Measurements from ENCODE around the gene ME2.
"Not testable (repeated sequence)": the region's sequence is repeated elsewhere in the genome, so short reads cannot be mapped to it uniquely, and the experiment has no call there.

Gene ME2

GRCh38 chr18:50967714-50968661, 89.1 kb downstream of the ME2 start, which contains the start of gene ELAC1:
TSS of gene ELAC1 (plus strand) at chr18:50968040. CDS start at chr18:50974405, 6,365 bp downstream.
- in situ Hi-C loops (cut with MboI; ENCODE audit: low sequenced_read_pairs): no loop called here

DNA sequence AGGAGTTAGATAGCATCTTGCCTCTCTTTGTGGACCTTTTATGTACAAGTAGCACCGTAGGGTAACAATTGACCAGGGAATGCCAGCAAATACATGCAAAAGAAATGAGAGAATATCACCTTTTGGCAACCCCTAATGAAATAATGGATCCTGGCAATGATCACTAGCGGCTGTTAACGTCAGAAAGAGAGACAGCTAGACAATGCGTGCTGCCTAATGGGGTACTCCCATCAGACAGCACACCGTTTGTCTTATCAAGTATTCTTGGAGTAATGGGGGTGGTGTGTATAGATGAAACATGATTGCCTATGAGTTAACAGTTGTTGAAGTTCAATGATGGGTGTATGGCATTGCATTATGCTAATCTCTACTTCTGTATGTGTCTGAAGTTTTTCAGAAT, 90.5 kb downstream of the ME2 start:
- in situ Hi-C loops (cut with MboI; ENCODE audit: low sequenced_read_pairs): no loop called here

DNA sequence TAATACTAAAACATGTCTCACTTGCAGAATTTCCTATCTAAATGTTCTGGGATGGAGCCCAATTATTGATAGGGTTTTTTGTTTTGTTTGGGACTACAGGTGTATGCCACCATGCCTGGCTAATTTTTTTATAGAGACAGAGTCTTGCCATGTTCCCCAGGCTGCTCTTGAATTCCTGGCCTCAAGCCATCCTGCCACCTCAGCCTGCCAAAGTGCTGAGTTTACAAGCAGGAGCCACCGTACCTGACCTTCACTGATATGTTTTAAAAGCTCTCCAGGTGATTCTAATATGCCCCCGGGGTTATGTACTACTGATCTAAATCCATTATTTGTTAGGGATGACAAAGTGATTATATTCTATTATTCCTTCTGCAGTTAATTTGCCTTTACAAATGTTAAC, 91.1 kb downstream of the ME2 start:
- in situ Hi-C loops (cut with MboI; ENCODE audit: low sequenced_read_pairs): no loop called here

- in situ Hi-C loops (cut with MboI; ENCODE audit: low sequenced_read_pairs): not testable (repeated sequence)
Observed at GRCh38 chr18:50972404-50972803, 93.5 kb downstream of the ME2 start.

GRCh38 chr18:50973367-50974126, 94.6 kb downstream of the ME2 start:
- in situ Hi-C loops (cut with MboI; ENCODE audit: low sequenced_read_pairs): no loop called here

- in situ Hi-C loops (cut with MboI; ENCODE audit: low sequenced_read_pairs): no loop called here
Observed at GRCh38 chr18:50977037-50977760, 98.3 kb downstream of the ME2 start.

- in situ Hi-C loops (cut with MboI; ENCODE audit: low sequenced_read_pairs): no loop called here
Observed at GRCh38 chr18:50981381-50981780, 102.5 kb downstream of the ME2 start.

DNA sequence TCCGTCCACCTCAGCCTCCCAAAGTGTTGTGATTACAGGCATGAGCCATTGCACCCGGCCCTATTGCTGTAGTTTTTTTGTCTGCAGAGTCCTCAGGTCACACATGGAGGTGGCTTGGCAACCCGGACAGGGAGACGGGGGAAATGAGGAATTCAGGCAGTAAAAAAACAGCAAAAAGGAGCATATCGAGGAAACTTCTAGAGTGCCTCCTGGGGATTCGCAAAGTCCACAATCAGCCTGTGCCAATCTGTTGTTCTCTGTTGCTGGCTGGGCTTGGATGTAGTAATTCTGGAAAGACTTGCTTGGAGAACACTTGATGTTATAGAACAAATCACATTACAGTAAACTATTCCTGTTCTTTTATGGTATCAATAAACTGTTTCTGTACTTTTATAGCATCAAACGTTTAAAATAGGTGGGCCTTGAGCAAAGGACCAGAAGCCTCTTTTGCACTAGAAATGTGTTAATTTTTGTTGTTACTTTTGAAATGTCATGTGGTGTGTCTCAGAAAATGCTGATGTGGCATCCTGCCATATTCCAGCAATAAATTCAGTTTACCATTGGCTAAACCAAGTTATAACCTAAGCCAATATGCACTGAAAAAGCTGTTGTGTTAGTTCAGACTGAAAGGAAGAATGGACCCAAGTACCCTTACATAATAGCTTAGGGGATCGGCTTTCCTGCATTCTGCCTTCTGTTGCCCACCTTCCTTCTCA, 103.3 kb downstream of the ME2 start:
- in situ Hi-C loops (cut with MboI; ENCODE audit: low sequenced_read_pairs): no loop called here

- in situ Hi-C loops (cut with MboI; ENCODE audit: low sequenced_read_pairs): no loop called here
Observed at GRCh38 chr18:50982802-50983179, 103.9 kb downstream of the ME2 start.

- in situ Hi-C loops (cut with MboI; ENCODE audit: low sequenced_read_pairs): no loop called here
Observed at GRCh38 chr18:50986360-50987087, 107.6 kb downstream of the ME2 start.

- in situ Hi-C loops (cut with MboI; ENCODE audit: low sequenced_read_pairs): no loop called here
Observed at GRCh38 chr18:50987261-50987660, 108.3 kb downstream of the ME2 start.

DNA sequence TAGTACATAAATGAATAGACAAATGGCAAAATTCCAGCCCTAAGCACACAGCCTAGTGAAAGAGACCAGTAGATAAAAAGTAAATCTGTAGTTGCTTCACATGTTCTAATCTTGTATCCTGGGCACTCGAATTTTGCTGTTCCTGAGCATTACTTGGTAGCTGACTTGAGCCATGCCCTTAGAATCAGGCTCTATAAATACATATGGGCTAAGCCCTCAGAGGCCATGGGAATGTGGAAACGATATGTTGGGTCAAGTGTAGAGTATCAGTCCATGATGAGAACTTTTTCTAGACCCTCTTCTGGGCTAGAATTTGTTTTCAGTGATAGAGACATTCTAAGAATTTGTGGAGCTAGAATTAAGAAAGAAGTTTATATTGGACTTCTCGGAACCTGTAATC, 110.8 kb downstream of the ME2 start:
- in situ Hi-C loops (cut with MboI; ENCODE audit: low sequenced_read_pairs): no loop called here

- in situ Hi-C loops (cut with MboI; ENCODE audit: low sequenced_read_pairs): no loop called here
Observed at GRCh38 chr18:50992351-50992762, 113.4 kb downstream of the ME2 start.

DNA sequence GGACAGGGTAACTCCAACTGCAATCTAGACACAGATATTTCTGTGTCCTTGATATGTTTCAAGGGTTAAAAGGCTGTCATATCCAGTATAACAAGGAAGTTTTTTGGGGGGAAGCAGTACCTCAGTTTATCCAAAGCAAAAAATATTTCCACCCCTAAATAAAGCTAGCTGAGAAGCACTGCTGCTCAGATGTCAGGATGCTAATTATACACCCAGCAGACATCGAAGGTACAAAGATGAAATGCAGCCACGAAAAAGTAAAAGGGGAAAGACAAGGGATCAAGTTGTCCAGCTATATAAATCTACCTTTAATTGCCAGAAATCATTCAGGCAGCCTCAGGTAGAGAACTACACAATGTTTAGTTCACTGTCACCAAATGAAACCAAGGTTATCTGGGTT, 115.1 kb downstream of the ME2 start:
- in situ Hi-C loops (cut with MboI; ENCODE audit: low sequenced_read_pairs): no loop called here

- in situ Hi-C loops (cut with MboI; ENCODE audit: low sequenced_read_pairs): not testable (repeated sequence)
Observed at GRCh38 chr18:51003174-51003573, 124.3 kb downstream of the ME2 start.

All from HL-60/S4 treated with retinoic acid at 250 ng/mL for 4 days and 3 days (cell line).